ENCODE results near the gene CD40LG. TPM values are rescaled to one million over a fixed set of nuclear protein-coding genes. Genes with fewer than 3 reads are reported as not detected.

CD40LG gene
- total and polyA plus RNA-seq, 2 donors (not counting 3 experiments of a cell fraction or from before 2014, with no cell fraction given), result not detected

DNA sequence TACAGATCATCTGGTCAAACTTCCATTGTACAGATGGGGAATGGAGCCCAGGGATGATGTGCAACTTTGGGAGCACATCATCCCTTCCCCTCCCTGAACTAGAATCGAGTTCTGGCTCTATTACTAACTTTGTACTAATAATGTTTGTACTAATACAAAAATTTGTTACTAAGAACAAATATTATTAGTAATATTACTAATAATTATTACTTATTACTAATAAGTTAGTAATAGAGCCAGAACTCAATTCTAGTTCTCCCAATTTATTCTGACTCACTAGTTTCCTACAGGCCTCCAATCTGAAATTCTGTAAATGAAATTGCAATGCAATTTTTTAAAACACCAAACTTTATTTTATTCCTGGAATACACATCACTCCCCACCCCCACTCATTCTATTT lies 47.9 kb upstream of the CD40LG start:
- no peaks in the 10 kb centered on the region for H3K36me3 ChIP-seq (ENCODE audit: control insufficient read depth in 2 of 2, extremely low read depth in 1 of 2, insufficient read depth in 2 of 2, low read length in 2 of 2)
- no peaks in the 10 kb centered on the region for H3K9me1 ChIP-seq (replicated peaks; ENCODE audit: control insufficient read depth, extremely low read depth, insufficient read depth, low read length)
- ChIA-PET CTCF (no interaction called here), POLR2A (no interaction called here)
- no peak overlapping the region for H3K27ac ChIP-seq (ENCODE audit: insufficient read depth, low read depth, low read length)
- TF ChIP-seq POLR2A (IDR thresholded peaks at IDR 0.05; ENCODE audit: low read depth, low read length) (no peak), MAX (IDR thresholded peaks at IDR 0.05; ENCODE audit: insufficient read depth, insufficient read length) (no peak), EZH2 (IDR thresholded peaks at IDR 0.05; ENCODE audit: borderline replicate concordance, low read depth, low read length, severe bottlenecking) (no peak), MYC (IDR thresholded peaks at IDR 0.05; ENCODE audit: low read depth, low read length) (no peak), CTCF (IDR thresholded peaks at IDR 0.05; ENCODE audit: extremely low read depth in 1 of 2, insufficient read depth in 1 of 2, low read depth in 1 of 2, low read length in 2 of 2) (no peak), JUN (IDR thresholded peaks at IDR 0.05; ENCODE audit: borderline replicate concordance, insufficient read depth, insufficient read length, low read depth) (no peak), FOS (IDR thresholded peaks at IDR 0.05; ENCODE audit: borderline replicate concordance, insufficient read depth, low read length) (no peak), GATA2 (IDR thresholded peaks at IDR 0.05; ENCODE audit: insufficient read depth, insufficient read length, low read depth, low read length) (no peak), POLR2AphosphoS5 (IDR thresholded peaks at IDR 0.05; ENCODE audit: insufficient read depth, low read depth, low read length) (no peak)
- no peaks in the 10 kb centered on the region for H3K79me2 ChIP-seq (ENCODE audit: control insufficient read depth, insufficient read depth, low read length)
- no peak overlapping the region for H2AFZ ChIP-seq (ENCODE audit: low read depth, low read length)
- BruUV-seq (replicated peaks), result no TSS peak
- no peak for FAIRE-seq
- no peaks in the 10 kb centered on the region for H3K4me1 ChIP-seq (ENCODE audit: control insufficient read depth, extremely low read depth, insufficient read depth, low read length)
- H3K4me3 ChIP-seq (replicated peaks in 1 of 3; ENCODE audit: insufficient read depth in 1 of 3, low read depth in 1 of 3, low read length in 3 of 3), result no peak overlapping the region
- intact Hi-C loops (cut with micrococcal nuclease), result no loop called here
- no peak for DNase-seq (ENCODE audit: low read depth, low spot score)
- no peaks in the 10 kb centered on the region for H4K20me1 ChIP-seq (replicated peaks; ENCODE audit: control insufficient read depth, extremely low read depth, insufficient read depth, low read length)
- dilution Hi-C loops (cut with MboI; ENCODE audit: extremely low pct_ligation_motif_present, low sequenced_read_pairs), result no loop called here
- no peaks in the 10 kb centered on the region for H3K27me3 ChIP-seq (ENCODE audit: control insufficient read depth in 2 of 2, insufficient read depth in 2 of 2, low read length in 2 of 2)
- no peak overlapping the region for H3K9ac ChIP-seq (replicated peaks; ENCODE audit: extremely low read depth, insufficient read depth, low read length)
- H3K9me3 ChIP-seq (replicated peaks; ENCODE audit: control insufficient read depth, insufficient read depth, low read length), result no peaks in the 10 kb centered on the region
- H3K4me2 ChIP-seq (ENCODE audit: insufficient read depth, low read length), result no peak overlapping the region

Measured in endothelial cell of umbilical vein (primary cell).